GM12878 (cell line): ENCODE measurements around the gene ZMYND10.

ENCODE experiments used
- CHD1 ChIP-seq: IDR thresholded peaks from 2 replicates; pipeline ENCODE4 v1.6.1; 2012; ENCODE audit warnings: low read depth, low read length, improper control_type of control experiment
- CTCF ChIP-seq, 3 experiments: IDR thresholded peaks in 2 of 3; conservative IDR thresholded peaks in 1 of 3; 2 replicates each; pipeline ENCODE4 v1.5.1; 2011; ENCODE audit warnings: low read depth in 3 of 3, low read length in 3 of 3, mild to moderate bottlenecking in 3 of 3, control low read depth in 2 of 3, moderate library complexity in 2 of 3, inconsistent platforms in 1 of 3, mixed read lengths in 1 of 3; ENCODE audit not compliant: control insufficient read depth in 2 of 3, insufficient read depth in 1 of 3; ENCODE audit errors: extremely low read depth in 1 of 3
- GABPA ChIP-seq: IDR thresholded peaks from 2 replicates; pipeline ENCODE4 v1.6.1; 2014; ENCODE audit warnings: antibody characterized with exemption, low read depth, mild to moderate bottlenecking, inconsistent platforms
- IRF4 ChIP-seq: IDR thresholded peaks from 2 replicates; pipeline ENCODE4 v1.6.1; 2011; ENCODE audit warnings: low read depth, low read length
- NRF1 ChIP-seq: conservative IDR thresholded peaks from 2 replicates; pipeline ENCODE4 v1.6.1; 2011; ENCODE audit warnings: mild to moderate bottlenecking, low read depth, low read length, improper control_type of control experiment
- POLR2A ChIP-seq: IDR thresholded peaks from 2 replicates; pipeline ENCODE4 v1.6.1; 2011; ENCODE audit warnings: low read depth, mild to moderate bottlenecking, low read length
- RAD21 ChIP-seq: IDR thresholded peaks from 2 replicates; pipeline ENCODE4 v1.6.1; 2011; ENCODE audit warnings: mild to moderate bottlenecking, low read depth, low read length, moderate library complexity; ENCODE audit not compliant: insufficient read depth
- RCOR1 ChIP-seq: conservative IDR thresholded peaks from 2 replicates; pipeline ENCODE4 v1.6.1; 2012; ENCODE audit warnings: low read depth, low read length, improper control_type of control experiment
- TF ChIP-seq, protein P1 (sequence below): IDR thresholded peaks from 2 replicates; pipeline ENCODE4 v1.6.1; 2012; ENCODE audit warnings: low read depth, low read length, improper control_type of control experiment

DNA sequence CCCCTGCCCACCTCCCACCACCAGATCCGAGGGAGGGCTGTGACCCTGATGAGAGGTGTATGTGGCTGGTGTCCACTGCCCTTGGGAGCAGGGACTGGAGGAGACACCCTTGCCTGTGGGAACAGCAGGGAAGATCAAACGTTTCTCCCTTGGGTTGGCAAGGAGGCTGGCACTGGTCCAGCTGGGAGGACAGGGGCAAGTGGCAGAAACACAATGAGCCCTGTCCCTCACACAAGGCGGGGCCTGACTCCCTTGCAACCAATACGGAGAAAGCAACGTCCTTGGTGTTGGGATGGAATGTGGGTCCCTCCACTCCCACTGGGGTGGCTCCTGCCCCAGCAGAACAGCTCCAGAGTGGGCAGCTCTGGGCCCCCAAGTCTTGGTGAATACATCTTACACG is 28.2 kb downstream of the ZMYND10 start:
- TF ChIP-seq GABPA: no peak
- no peak for TF ChIP-seq NRF1
- TF ChIP-seq RCOR1: no peak
- no peak for TF ChIP-seq POLR2A
- TF ChIP-seq RAD21: no peak
- TF ChIP-seq IRF4: no peak
- no peak for TF ChIP-seq CTCF (IDR thresholded peaks at IDR 0.05 in 2 of 3, conservative IDR thresholded peaks at IDR 0.05 in 1 of 3; ENCODE audit: control insufficient read depth in 2 of 3, extremely low read depth in 1 of 3, insufficient read depth in 1 of 3, low read depth in 3 of 3, low read length in 3 of 3)
- TF ChIP-seq, protein P1, sequence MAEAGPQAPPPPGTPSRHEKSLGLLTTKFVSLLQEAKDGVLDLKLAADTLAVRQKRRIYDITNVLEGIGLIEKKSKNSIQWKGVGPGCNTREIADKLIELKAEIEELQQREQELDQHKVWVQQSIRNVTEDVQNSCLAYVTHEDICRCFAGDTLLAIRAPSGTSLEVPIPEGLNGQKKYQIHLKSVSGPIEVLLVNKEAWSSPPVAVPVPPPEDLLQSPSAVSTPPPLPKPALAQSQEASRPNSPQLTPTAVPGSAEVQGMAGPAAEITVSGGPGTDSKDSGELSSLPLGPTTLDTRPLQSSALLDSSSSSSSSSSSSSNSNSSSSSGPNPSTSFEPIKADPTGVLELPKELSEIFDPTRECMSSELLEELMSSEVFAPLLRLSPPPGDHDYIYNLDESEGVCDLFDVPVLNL: no peak
- no peak for TF ChIP-seq CHD1
